Gastroesophageal sphincter (tissue), 3 donors: ENCODE measurements around the gene PCBP3.
"Not testable (repeated sequence)": the region's sequence is repeated elsewhere in the genome, so short reads cannot be mapped to it uniquely, and the experiment has no call there.

ENCODE experiments used
- CTCF ChIP-seq, 4 experiments: fragments of 200-600 bp in 2 of 4; fragments of 450-650 bp in 2 of 4; sonication (generic) in 1 of 4; IDR thresholded peaks; one replicate each; pipeline ENCODE4 v1.5.1; 2017 to 2019; ENCODE audit warnings: antibody characterized with exemption in 4 of 4, mild to moderate bottlenecking in 2 of 4, moderate library complexity in 2 of 4
- EP300 ChIP-seq: sonication (generic); formaldehyde crosslinking; IDR thresholded peaks from one replicate; pipeline ENCODE4 v1.6.1; 2017; ENCODE audit warnings: antibody characterized with exemption, mild to moderate bottlenecking
- POLR2A ChIP-seq, 2 donors: fragments of 450-650 bp; IDR thresholded peaks; one replicate each; pipeline ENCODE4 v1.6.1; 2017; ENCODE audit warnings: antibody characterized with exemption in 2 of 2, mild to moderate bottlenecking in 2 of 2, moderate library complexity in 1 of 2

DNA sequence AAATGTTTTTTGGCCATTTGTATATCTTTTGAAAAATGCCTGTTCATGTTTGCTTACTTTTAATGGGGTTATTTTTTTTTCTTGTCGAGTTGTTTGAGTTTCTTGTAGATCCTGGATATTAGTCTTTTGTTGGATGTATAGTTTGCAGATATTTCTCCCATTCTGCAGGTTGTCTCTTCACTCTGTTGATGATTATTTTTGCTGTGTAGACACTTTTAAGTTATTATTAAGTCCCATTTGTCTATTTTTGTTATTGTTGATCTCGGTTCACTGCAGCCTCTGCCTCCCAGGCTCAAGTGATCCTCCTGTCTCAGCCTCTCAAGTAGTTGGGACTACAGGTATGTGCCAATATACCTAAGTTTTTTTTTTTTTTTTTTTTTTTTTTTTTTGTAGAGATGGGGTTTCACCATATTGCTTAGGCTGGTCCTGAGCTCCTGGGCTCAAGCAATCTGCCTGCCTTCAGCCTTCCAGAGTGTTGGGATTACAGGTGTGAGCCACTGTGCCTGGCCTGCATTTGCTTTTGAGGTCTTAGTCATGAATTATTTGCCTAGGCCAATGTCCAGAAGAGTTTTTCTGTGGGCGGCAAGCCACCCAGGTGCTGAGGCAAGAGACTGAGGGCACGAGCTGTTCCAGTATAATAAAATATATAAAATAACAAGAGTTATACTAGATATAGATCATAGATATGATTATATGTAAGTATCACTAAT, 18.5 kb downstream of the PCBP3 start:
- not testable (repeated sequence) for TF ChIP-seq POLR2A (IDR thresholded peaks at IDR 0.05); CTCF (IDR thresholded peaks at IDR 0.05); EP300
